CMK (cell line): ENCODE results near the gene HNRNPH2.

Experiments used
- DNase-seq: peaks from one replicate; pipeline ENCODE4 v3.0.0-alpha.2; 2010; ENCODE audit warnings: low read depth

HNRNPH2 gene

DNA sequence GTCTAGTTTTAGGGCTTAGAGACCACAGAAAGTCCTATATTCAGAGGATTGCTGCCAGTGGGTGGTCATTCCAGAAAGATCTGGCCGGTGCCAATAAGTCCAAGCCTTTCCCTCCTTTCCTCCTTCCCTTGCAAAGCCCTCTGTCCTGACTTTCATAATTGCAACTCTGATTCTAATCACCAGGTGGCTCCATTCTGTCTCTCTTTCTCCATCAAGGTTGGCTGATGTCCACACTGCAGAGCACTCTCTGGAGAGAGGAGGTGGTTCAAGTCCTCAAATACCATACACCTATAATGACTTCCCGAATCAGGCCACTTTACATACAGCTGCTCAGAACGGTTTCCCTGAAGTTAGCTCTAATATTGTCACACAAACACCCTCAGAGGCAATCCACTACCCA lies 54.9 kb downstream of the HNRNPH2 start:
- no peak for DNase-seq
